HS-27A (cell line): ENCODE data around the gene SUV39H2.
"Not testable (repeated sequence)": the region's sequence is repeated elsewhere in the genome, so short reads cannot be mapped to it uniquely, and the experiment has no call there.

Experiments used
- DNase-seq: peaks from one replicate; pipeline ENCODE4 v3.0.0-alpha.2; 2012; ENCODE audit warnings: low read depth, missing footprints

SUV39H2 gene

DNA sequence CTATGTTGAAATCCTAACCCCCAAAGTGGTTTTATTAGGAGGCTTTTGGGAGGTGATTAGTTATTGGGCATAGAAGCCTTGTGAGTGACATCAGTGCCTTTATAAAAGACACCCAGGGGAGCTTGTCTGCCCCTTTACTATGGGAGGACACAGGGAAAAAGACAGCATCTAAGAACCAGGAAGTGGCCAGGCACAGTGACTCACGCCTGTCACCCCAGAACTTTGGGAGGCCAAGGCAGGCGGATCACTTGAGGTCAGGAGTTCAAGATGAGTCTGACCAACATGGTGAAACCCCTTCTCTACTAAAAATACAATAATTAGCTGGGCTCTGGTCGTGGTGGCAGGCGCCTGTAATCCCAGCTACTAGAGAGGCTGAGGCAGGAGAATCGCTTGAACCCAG, 60.3 kb downstream of the SUV39H2 start:
- not testable (repeated sequence) for DNase-seq

DNA sequence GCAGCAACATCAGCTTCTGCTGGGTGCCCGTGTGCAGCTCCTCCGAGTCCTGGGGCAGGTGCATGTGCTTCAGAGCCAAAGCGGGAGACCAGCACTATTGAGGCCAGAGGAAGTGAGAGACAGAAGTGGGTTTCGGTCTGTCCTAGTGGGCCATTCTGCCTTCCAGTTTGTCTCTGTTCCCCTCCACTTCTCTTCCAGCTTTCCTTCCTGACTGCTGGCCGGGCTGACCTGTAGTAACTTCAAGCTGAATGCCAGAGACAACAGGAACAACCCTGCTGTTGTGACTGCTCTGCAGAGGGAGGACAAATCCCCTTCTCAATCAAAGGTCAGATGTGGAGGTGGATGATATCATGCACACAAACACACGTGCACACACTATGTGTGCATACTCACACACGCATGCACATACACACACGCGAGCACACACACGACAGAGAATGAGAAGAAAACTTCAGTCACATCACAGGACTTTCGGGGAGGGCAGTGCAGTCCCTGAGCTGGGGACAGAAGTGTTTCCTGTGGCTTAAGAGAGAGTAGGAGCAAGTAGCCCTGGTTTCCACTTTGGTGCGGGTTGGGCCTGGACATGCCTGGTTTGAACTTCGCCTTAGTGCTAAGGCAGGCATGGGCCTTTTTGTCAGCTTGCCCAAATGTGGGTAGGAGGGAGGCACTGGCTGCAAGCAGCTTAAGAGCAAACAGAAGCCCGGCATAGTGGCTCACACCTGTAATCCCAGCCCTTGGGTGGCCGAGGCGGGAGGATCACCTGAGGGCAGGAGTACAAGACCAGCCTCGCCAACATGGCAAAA, 63.7 kb downstream of the SUV39H2 start:
- DNase-seq = not testable (repeated sequence)

DNA sequence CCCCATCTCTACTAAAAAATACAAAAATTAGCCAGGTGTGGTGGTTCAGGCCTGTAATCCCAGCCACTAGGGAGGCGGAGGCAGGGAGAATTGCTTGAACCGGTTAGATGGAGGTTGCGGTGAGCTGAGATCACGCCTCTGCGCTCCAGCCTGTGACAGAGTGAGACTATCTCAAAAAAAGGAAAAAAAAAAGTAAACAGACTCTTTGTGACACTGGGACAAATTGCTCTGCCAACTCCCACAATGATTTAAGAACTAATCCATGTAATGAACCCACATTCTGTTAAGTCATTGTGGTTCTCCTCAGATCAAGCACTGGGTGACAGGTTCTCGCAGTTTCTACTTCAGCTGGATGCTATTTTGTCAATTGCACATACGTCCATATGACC, 64.3 kb downstream of the SUV39H2 start:
- not testable (repeated sequence) for DNase-seq

DNA sequence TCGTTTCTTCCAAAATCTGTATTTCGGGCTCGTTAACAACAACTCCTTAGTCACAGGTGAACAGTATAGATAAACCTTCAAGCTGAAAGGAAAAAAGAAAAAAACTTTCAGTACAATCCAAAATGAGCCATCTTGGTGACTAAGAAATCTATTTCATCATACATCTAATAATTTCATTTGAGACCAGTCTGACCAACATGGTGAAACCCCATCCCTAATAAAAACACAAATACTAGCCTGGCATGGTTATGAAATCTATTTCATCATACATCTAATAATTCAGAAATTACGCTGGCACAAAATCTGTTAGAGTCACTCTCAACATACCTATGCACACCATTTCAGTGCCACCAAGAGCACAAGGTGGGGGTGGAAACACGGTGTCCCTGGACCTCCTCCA, 66.4 kb downstream of the SUV39H2 start:
- DNase-seq = no peak

DNA sequence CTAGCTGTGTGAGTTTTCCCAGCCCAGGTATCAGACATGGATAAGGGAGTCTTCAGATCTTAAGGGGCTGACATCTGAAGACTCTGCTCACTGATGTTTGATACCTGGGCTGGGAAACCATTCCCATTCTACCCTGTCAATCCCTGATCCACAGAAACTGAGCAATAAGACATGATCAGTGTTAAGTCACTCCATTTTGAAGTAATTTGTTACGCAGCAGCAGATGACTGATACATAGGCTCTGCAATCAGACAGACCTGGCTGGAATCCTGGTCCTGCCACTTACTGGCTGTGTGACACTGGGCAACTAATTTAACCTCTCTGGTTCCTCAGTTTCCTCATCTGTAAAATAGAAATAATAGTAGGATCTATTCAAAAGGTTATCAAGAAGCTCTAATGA, 68.6 kb downstream of the SUV39H2 start:
- no peak for DNase-seq

DNA sequence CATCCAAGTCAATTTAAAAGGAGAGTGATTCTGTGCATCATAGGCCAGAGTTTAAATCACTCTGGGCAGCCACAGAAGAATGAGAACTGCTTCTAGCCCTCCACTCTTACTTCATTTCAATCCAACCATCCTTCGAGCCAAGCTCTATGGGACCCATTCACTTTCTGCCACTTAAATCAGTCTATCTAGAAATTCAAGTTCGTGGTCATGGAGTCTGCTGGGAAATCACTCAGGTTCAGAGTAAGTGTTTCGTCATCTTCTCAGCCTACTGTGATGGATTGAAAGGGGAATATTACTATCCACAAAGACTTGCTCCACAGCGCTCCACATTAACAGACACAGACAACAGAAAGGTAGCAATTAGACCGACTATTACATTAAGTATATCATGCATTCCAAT, 70.6 kb downstream of the SUV39H2 start:
- no peak for DNase-seq

DNA sequence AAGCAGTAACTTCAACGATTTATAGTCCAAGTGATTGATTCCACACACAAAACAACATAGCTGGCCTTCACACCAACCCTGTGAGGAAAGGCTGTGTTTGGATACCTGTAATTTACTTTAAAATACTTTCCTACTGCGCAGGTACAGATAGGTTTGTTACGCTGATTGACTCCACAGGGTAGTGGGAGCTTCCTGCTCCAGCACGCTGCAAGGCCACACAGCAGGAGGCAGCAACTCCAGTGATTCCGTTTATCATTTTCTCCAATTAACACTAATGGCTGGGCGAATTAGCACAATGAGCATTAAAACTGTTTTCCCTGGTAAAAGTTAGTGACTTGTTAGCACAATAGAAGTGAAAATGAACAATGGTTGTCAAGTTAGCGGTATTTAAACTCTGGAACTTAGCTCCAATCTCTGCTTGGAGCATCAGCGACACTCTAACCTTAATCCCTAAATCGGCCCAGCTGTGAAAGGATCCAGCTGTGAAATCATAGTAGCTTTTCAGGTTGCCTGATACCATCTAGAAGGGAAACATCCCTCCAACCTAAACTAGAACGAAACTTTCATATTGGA, 74.3 kb downstream of the SUV39H2 start:
- no peak for DNase-seq

DNA sequence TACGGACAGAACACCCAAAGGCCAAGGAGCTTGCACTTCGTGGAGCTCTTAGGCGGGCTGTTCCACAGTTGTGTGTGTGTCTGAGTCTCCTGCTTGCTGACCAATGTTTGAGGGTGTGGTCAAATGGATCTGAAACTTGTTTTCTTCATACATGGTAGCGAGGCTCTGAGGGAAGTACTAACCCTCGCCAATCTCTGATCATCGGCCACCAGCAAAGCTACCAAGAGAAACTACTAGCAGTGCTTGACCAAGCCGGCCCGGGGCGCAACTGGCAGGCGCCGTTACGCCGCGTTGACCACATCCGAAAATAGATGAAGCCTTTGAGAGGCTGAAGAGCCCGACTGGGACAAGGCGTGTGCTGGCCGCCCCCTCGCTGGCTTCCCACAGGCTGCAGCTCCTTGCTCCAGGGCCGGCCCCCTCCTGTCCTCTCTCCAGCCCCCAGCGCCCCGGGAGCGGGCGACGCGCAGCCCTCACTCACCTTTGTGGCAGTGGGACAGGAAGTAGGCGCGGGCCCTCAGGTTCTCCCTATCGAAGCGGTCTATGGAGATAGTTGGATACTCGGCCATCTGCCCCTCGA, 74.8 kb downstream of the SUV39H2 start:
- DNase-seq = peak; percentile 19
